Measurements from ENCODE around the gene CXCR4.

CXCR4 gene

DNA sequence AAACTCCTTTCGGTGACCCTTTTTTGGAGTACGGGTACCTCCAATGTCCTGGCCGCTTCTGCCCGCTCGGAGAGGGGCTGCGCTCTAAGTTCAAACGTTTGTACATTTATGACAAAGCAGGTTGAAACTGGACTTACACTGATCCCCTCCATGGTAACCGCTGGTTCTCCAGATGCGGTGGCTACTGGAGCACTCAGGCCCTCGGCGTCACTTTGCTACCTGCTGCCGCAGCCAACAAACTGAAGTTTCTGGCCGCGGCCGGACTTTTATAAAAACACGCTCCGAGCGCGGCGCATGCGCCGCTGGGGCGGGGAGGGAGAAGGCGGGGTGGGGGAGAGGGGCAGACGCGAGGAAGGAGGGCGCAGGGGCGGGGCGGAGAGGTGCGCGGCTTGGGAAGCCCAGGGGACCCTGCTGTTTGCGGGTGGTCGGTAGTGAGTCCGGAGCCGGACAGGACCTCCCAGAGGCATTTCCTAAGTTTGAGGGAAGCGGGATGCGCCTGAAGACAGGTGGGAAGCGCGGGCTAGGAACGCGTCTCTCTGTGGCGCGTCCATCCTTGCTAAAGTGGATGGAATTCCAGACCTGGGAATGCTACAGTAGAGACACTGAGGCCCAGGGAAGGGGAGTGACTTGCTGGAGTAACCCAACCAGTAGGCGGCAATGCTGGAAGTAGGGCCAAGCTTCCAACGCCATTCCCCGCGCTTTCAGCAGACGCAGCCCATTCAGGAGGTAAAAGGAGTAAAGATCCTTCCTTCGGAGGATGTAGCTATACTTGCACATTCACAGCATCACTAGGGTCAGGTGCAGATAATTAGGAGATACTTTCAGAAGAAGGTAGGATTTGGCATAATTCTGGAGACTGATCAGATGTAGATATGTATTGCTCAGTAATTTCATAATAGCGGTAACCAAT is at the start of gene CXCR4:
Gene CXCR4 (minus strand): TSS at position 241 of the 910 bp plus-strand sequence. CDS start 89 bp downstream, at position 152.
- peak; percentile 94 to 96 for DNase-seq

DNA sequence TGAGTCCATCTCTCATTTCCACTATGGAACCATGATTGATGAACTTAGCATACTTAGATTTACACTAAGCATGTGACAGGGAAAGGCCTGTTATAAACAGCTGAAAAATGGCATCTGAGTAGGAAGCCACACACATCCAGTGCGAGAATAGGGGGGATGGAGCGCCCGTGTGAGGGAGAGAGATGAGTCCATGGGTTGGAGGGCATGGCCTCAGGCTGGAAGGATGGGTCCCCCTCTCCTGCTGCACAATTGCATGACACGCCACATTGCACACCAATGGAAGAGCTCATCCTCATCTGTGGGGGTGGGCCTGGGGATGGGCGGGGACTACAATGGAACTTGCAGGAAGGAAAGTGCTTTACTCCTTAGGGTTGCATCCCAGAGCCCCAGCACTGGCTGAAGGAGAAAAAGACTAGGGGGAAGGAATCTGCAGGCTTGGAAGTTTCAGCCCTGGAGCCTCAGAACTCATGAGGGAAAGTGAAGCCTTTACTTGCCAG is 46.4 kb upstream of the CXCR4 start:
- DNase-seq = no peak

DNA sequence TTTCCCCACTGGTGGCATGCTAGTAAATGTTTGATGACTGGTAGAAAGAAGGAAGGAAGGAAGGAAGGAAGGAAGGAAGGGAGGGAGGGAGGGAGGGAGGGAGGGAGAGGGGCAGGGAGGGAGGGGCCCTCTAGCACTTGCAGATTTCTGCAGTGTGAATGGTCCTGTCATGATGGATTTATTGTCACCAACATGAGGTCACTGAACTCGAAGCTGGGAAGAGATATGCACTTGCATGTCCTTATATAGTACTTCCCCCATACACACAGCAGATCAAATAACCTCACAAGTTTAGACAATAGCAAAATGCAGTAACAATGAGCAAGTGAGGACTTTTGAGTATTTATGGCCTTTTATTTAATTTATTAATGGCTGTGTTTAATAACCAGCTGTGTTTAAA is 44.5 kb upstream of the CXCR4 start:
- DNase-seq = no peak

DNA sequence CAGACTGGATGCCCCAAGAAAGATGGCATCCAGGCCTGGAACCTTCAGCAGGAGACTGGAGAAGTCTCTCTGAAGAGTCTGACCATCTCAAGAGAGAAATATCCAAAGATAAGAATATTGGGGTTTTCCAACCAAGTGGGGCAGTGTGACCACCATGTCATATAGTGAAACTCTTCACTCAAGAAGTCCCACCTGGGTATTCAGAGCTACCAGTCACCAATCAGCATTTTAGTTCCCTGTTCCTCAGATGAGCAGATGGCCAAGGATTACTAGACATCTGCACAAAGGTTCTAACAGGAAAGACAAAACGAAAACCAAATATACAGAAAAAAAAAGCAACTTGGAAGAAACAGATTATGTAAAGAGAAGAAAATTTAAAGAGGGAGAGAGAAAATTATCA is 38.5 kb upstream of the CXCR4 start:
- DNase-seq = no peak

DNA sequence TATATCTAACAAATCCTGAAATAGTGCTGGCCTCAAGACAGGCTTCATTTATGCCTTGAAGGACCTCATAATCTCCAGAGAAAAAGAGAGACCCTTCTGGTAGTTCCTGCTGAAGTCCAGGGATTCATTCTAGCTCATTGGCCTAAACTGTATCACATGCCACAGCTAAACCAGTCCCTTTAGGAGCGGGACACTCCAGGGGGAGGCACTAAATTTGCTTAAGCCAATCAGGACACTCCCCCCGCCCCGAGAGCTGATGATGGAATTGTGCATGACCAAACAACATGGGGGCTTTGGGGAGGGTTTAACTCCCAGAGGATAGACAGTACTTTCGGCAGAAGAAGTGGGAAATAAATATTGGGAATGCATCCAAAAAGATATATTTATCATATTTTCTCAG is 36.4 kb upstream of the CXCR4 start:
- no peak for DNase-seq

DNA sequence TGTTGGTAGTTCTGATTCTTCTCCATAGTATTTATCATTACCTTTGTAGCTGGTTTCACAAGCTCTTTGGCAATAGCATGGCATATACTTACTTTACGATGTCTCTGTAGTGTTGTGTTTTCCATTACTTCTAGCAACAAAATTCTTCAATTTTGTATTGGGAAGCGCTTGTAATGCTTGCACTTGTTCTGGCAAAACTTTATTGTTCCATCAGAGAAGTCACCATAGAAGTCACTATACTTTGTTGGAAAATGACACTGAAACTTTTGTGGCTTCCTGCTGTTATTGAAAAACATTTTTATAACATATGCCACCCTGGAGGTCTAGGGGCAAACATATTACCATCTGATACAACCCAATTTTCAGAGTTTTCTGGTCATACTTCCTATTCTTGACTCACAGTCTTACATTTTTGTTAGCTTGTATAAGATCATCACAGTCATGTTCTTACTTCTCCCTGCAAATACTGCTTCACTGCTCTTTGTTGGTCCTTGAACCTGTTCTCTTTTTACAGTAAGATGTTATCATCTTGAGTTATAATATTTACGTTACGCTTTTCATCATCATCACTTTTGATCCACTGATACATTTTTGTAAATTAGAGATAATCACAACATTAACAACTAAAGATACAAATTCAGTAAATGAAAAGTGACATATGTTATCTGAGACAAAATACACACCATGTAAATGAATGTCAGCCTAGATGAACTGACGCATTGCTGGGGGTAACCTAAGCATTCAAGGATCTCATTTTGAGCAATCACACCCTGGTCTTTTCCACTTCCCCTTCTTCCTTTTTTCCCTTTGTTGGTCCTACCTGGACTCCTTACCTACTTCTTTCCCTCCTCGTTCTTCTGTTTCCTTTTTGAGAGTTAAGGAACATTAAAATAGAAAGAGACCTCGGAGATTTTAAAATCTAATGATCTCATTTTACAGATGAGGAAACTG is 33.3 kb upstream of the CXCR4 start:
- DNase-seq = no peak

DNA sequence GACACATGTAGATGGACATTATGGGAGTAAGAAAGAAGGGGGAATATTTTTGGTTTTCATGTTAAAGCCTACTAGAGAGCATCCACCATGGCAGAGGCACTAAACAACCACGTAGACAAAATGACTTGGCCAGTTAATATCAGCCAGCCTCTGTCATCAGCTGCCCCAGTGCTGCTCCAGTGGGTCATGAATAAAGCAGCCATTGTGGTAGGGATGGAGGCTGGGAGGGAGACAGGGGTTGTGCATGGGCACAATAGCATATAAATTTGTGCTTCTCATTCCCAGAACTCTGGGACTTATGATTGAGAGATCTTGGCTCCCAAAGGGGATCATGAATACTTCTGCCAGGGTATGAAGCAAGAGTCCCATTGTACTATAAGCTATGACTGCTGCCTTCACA is 31.1 kb upstream of the CXCR4 start:
- DNase-seq = no peak

DNA sequence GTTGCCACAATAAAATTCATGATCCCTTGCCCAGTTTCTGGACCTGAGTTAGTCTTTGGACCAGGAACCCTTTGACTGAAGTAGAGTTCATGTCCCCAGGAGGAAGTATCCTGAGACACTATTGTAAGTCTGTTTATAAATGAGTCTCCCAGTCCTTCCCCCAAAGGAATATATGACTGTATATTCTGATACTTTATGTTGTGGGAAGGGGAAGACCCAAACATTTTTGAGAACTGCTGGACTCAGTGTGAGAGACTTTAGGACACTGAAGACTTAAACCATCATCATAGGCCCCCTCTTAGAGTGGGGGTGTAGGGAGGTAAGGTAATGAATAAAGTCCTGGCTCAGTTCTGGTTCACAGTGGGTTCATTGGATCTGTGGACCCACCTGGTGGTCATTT is 28.6 kb upstream of the CXCR4 start:
- no peak for DNase-seq

DNA sequence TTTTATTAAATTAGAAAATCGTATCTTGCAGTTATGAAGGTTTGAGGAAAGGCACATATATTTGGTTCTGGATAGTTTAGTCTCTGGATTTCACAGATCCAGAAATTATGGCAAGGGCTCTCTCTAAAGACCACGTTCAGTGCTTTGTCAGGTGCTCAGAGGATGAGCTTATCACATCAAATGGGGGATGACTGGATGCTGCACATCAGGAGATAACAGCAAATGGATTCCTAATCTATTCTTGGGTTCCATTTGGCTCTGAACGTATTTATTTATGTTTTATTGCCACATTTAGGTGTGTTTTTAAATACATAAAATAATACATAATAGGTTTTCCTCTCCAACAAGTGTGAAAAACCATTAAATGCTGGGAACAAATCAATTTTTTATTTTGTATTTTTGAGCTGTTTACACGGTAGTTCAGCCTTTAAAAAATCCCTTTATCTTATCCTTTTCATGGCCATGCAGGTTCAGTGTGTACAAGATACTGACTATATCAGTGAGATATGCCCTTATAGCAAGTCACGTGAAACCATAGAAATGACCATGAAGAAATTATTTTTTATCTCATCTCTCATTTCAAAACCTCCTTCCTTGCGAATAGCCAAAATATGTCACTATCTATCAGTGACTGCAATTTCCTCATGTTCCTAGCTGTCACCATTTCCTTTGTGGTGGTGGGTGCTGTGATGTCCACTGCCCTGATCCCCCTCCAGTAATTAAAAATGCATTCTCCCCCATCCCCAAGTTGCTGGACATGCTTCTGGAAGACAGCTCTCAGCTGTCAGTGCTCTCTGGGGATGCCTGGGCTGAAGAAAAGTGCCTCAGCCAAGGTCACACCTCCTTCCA is 25.9 kb upstream of the CXCR4 start:
- no peak for DNase-seq

DNA sequence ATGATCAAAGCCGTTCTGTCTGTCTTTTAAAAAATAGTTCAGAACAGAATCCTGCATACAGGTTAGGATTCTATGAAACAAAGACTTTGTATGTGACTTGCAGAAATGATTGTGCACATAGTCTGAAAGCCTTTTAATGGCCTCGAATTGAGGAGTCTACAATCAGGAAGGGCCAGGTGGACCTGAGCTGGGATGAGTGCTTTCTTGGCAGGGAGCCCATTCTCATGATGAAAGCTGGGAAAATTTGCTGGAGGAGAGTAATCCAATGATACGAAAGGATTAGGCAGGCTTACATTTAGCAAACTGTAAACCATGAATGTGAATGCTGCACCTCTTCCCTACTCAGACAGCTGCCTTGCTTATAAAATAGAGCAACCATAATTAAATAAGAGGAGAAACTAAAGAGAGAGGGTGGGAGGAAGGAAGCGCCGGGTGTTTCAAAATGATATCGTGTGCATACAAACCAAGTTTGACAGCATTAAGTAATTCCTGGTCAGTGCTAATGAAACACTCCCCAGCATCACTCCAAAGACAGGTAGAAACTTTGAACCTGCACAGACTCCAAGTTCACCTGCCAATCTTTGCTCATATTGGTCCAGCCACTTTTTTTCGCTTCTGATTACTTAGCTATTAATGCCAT is 23.7 kb upstream of the CXCR4 start:
- DNase-seq = no peak

DNA sequence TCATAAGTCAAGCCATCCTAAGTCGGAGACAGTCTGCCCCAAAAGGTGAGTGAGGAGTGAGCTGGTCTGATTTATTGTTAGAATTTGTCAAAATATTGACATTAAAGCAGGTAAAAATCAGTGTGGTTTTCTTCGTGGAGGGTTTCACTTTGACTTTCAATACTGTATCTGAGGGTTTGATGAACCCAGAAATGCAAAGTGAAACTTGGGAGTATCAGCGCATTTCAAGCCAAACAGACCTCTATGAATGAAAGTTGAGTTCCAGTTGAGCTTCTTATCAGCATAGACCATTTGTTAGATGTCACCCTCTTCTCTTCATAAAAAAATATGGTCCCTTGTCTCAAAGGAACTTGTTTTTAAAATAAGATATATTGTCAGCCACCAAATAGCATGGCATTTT is 21.7 kb upstream of the CXCR4 start:
- peak in 1 of 2 donors; percentile 53 for DNase-seq

DNA sequence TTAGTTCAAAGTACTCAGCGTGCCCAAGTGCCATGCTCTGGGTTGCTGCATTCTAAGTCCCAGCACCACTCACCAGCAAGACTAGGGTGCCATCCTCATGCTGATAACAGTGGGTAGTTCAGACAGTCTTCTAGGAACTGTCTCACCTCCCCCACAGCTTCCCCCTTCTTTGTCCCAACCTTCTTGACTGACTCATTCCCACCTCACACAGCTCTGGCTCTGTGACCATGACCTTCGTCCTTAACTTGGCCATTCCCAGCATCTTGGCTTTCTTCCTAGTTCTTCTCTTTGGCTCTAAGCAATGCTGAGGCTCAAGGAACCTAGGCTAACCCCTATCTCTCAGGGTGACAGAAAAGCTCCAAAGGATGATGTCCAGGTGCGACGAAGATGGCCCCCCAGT is 20.0 kb upstream of the CXCR4 start:
- no peak for DNase-seq

DNA sequence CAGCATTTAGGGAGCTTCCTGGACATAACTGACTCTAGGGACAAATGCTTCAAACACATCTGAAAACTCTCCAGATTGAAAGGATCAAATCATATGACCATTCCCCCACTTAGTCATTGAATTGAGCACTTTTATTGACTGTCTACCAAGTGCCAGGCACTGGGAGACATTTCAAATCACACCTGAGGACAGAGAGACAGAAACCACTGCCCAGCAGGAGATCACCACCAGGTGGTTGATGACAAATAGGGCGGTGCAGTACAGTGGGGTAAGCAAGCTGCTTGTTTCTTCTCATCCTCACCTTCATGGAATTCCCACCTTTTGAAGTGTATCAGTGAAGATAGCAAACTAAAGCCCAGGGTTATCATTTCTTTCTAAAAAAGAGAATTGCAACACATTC is 19.0 kb upstream of the CXCR4 start:
- DNase-seq = peak; percentile 59 to 61

DNA sequence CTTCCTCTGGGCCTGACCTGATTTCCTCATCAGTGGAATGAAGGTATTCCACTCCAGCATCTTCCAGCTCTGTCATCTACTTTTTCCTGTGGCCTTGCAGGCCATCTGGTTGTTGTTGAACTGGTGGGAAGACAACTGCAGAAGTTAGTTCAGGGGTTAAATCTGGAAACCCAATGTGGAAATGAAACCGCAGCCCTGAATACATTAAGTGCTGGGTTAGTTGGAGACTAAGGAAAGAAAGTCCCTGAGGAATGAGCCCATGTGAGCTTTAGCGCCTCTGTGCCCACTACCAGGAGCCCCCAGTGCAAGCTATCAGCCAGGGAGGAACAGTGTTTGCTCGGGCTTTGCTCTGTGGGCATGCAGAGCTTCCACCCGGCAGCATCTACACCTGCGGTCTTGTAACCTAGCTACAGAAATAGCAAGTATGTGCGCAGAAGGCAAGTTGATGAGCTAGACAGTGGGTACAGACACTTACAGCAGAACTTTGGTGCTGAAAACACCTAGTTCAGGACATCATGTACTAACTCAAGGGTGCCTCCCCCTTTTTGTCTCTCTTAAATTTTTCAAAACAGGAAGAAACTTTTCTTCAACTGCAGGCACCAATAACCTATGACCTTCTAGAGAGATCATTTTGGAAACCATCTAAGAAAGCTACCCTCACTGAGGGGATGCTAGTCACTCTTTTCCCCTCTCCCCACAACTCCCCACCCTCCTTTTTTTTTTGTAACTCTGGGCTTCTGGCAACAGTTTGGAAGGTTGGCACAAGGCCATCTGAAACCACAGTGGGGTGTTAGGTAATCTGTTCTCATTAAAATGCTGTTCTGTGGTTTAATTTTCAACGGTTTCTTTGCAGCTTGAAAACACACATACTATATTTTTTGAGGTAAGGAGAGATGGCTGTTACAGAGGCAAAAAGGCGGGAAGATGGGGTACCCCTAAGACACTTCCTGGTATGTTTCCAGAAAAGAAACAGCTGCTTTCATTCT is 18.3 kb upstream of the CXCR4 start:
- peak; percentile 90 to 93 for DNase-seq

DNA sequence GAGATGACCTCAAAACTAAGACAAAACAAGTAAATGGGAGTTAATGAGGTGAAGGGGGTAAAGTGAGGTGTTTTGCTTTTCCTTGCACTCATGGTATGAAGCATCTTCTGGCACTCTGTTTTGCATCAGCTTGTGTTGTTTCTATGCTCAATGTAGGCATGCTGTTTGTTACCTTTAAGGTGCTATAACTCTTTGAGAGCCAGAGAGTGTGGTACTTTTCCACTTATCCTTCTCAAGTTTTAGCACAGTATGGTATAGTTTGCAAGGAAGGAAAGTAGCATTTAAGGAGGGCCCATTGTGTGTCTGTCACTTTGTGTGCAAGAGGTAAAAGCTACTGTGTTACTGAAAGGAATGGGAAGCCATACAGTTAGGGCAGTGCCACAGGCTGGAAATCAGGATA is 17.5 kb upstream of the CXCR4 start:
- no peak for DNase-seq

DNA sequence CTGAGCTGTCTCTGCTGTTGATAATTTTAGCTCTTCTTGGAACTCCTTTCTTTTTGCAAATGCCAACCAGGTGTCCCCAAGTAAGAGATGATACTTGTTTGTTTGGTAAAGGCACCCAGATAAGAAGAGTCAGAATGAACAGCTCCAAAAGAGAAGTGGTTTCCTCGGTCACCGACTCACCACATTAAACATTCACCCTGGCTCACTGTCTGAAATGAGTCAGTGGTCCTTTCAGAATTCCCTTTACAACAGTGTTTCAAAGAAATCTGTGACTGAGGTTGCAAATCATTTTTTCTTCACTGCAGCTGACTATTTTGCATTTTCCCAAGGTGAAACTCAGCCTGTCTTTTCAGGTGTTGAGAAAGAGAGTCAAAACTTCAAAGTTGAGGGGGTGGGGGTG is 16.2 kb upstream of the CXCR4 start:
- DNase-seq = peak; percentile 61 to 69

DNA sequence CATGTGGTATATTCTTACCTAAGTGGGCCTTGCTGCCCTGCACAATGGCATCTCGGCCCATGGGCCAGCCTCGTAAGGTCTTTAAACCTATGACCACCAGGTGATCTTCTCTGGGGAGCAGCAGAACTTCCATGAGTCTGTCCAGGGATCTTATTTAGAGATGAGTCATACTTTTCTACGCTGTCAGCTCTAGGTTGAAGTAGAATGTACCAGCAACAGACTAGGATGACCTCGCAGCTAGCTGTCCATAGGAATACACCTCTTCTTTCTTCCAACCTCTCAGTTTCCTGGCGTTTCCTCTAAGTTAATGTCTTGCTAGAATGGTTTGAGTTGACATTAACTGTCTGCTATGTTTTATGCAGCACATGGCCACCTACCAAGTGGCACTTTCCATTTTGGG is 15.6 kb upstream of the CXCR4 start:
- DNase-seq = peak in 1 of 2 donors; percentile 9

DNA sequence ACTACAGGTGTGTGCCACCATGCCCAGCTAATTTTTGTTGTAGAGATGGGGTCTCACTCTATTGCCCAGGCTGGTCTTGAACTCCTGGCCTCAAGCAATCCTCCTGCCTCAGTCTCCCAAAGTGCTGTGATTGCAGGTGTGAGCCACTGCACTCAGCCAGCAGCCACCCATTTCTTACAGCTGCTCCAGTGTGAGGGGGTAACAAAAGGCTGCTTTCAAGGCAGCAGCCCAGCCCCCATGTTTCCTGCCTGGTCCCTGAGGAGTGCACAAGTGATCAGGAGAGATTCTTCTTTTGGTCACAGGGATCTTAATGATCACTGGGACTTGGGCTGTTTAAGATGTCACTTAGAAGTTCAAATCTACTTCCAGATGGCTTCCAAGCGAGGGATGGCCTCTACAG is 15.2 kb upstream of the CXCR4 start:
- peak in 1 of 2 donors; percentile 20 for DNase-seq

DNA sequence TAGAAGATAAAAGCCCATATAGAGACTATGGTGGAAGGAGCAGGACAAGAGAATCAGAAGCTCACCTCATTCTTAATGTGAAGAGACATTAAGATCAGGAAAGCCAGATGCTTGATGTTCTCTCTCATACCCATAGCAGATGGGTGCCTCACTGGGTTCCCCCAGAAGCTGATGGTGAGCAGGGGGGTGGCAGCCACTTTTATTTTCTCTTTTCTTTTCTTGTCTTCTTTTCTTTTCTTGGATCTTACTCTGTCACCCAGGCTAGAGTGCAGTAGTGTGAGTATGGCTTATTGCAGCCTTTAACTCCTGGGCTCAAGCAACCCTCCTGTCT is 14.8 kb upstream of the CXCR4 start:
- DNase-seq = peak in 1 of 2 donors; percentile 5

DNA sequence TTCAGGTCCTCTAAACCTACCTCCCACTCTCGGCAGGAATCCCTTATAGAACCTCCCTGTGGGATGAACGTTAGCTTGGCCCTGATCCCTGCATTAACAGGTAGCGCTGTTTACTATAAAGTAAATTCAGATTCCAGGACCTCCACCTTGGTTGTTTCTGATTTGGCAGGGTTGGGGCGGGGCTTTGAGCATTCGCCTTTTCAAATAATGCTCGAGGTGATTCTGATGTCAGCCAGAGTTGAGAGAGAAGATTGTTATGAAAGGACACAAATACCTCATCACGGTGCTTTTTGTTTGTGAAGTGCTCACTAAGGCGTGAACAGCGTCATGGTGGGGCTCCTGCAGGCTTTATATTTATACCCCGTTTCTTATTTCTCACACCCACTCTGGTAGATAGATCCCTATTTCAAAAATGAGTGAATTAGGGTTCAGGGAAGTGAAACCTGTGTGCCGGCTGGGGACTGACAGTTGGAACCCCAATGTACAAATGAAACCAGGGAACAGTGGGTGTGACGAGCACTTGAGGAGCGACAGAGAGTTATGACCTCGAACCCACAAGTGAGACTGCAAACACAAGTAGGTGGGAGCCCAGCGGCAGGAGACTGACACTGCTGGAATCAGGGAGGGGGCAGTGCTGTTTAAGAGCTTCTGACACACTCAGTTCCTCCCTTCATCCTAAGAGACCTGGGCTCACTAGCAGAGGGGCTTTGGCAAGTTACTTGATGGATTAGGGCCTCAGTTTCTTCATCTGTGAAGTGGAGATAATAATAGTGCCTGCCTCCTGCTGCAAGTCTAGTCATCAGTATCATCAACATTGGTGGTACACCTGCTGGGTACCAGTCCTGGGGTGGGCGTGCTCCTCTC is 14.2 kb upstream of the CXCR4 start:
- DNase-seq = peak; percentile 87 to 92

All from CD4-positive, alpha-beta T cell treated with Interleukin-1 beta for 1 hour (primary cell).